Stimulated activated naive CD8-positive, alpha-beta T cell treated with anti-CD3 and anti-CD28 coated beads, Interleukin-15, amount 100 ng/mL, for 72 hours (primary cell): ENCODE data around the gene C2CD4C.
A peak's percentile ranks its signal among the peaks of the same experiment; 100 is the strongest.
"Not testable (repeated sequence)": the region's sequence is repeated elsewhere in the genome, so short reads cannot be mapped to it uniquely, and the experiment has no call there.

Source experiments
- ATAC-seq: fragments of 150-1000 bp; cut with Tn5 transposase; 2 replicates; pipeline ENCODE4 v1.10.0; 2021; ENCODE audit warnings: mild to moderate bottlenecking, moderate library complexity
- DNase-seq, 2 donors: peaks; one replicate each; pipeline ENCODE4 v3.0.0; 2021 to 2022
- H3K27ac Mint-ChIP-seq, 2 donors: one replicate each; pipeline ENCODE4 v1.8.0; 2022; ENCODE audit warnings: mild to moderate bottlenecking in 2 of 2, mixed read lengths in 2 of 2, moderate library complexity in 2 of 2
- H3K27me3 Mint-ChIP-seq: one replicate; pipeline ENCODE4 v1.8.0; 2022; ENCODE audit warnings: mixed read lengths
- H3K4me1 Mint-ChIP-seq: one replicate; pipeline ENCODE4 v1.8.0; 2022; ENCODE audit warnings: mild to moderate bottlenecking, mixed read lengths
- H3K4me3 Mint-ChIP-seq, 2 donors: one replicate each; pipeline ENCODE4 v1.8.0; 2022; ENCODE audit warnings: mild to moderate bottlenecking in 2 of 2, mixed read lengths in 2 of 2, moderate library complexity in 1 of 2
- H3K9me3 Mint-ChIP-seq, 2 donors: one replicate each; pipeline ENCODE4 v1.8.0; 2022; ENCODE audit warnings: mixed read lengths in 2 of 2

C2CD4C gene

DNA sequence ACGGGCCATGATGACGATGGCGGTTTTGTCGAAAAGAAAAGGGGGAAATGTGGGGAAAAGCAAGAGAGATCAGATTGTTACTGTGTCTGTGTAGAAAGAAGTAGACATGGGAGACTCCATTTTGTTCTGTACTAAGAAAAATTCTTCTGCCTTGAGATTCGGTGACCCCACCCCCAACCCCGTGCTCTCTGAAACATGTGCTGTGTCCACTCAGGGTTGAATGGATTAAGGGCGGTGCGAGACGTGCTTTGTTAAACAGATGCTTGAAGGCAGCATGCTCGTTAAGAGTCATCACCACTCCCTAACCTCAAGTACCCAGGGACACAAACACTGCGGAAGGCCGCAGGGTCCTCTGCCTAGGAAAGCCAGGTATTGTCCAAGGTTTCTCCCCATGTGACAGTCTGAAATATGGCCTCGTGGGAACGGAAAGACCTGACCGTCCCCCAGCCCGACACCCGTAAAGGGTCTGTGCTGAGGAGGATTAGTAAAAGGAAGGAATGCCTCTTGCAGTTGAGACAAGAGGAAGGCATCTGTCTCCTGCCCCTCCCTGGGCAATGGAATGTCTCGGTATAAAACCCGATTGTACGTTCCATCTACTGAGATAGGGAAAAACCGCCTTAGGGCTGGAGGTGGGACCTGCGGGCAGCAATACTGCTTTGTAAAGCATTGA, 22.2 kb downstream of the C2CD4C start:
- DNase-seq, H3K4me3 Mint-ChIP-seq, ATAC-seq, H3K9me3 Mint-ChIP-seq, H3K27ac Mint-ChIP-seq: not testable (repeated sequence)
- H3K27me3 Mint-ChIP-seq: peaks cover 65% of the 10 kb centered on the region
- peaks cover 24% of the 10 kb centered on the region for H3K4me1 Mint-ChIP-seq

- H3K27ac Mint-ChIP-seq, H3K9me3 Mint-ChIP-seq, H3K4me3 Mint-ChIP-seq, ATAC-seq, DNase-seq: not testable (repeated sequence)
- Mint-ChIP-seq H3K27me3 (peaks cover 65% of the 10 kb centered on the region), H3K4me1 (peaks cover 24% of the 10 kb centered on the region)
Measured at GRCh38 chr19:386189-386588, 22.8 kb downstream of the C2CD4C start.

- no peaks in the 10 kb centered on the region for H3K9me3 Mint-ChIP-seq
- ATAC-seq (no peak), DNase-seq (no peak)
- H3K4me3 Mint-ChIP-seq: no peak overlapping the region
- H3K27me3 Mint-ChIP-seq: peaks cover 71% of the 10 kb centered on the region
- H3K4me1 Mint-ChIP-seq: peaks cover 24% of the 10 kb centered on the region
- no peak overlapping the region for H3K27ac Mint-ChIP-seq
Measured at GRCh38 chr19:384799-385169, 24.2 kb downstream of the C2CD4C start.

GRCh38 chr19:383922-384798, 24.8 kb downstream of the C2CD4C start:
- Mint-ChIP-seq H3K9me3 (no peaks in the 10 kb centered on the region), H3K4me1 (peaks cover 24% of the 10 kb centered on the region), H3K27ac (peak overlapping the region in 1 of 2 donors; percentile 88), H3K27me3 (peaks cover 74% of the 10 kb centered on the region), H3K4me3 (peak overlapping the region; percentile 33 to 63)
- DNase-seq (no peak), ATAC-seq (no peak)

GRCh38 chr19:383040-383439, 25.9 kb downstream of the C2CD4C start:
- H3K4me3 Mint-ChIP-seq: peak overlapping the region; percentile 61 to 63
- peaks cover 24% of the 10 kb centered on the region for H3K4me1 Mint-ChIP-seq
- no peak overlapping the region for H3K27ac Mint-ChIP-seq
- no peak for ATAC-seq
- DNase-seq: no peak
- peaks cover 70% of the 10 kb centered on the region for H3K27me3 Mint-ChIP-seq
- H3K9me3 Mint-ChIP-seq: no peaks in the 10 kb centered on the region

DNA sequence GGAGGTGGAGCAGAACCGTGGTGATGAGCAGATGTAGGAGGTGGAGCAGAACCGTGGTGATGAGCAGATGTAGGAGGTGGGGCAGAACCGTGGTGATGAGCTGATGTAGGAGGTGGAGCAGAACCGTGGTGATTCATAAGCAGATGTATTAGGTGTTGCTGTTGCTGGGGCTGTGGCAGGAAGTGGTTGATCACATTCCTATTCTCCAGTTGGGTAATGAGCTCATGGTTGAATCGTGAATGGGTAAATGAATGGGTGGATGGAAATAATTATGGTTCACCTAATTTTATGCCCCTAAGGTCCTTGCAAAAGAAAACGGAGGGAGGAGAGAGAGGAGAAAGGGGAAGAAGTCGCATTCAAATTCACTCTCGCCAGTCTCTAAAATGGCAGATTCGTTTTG, 26.4 kb downstream of the C2CD4C start:
- Mint-ChIP-seq H3K4me1 (peaks cover 29% of the 10 kb centered on the region), H3K4me3 (peak overlapping the region; percentile 43 to 61), H3K27ac (peak overlapping the region in 1 of 2 donors; percentile 1), H3K27me3 (peaks cover 70% of the 10 kb centered on the region)
- ATAC-seq (peak; percentile 93), DNase-seq (peak in 1 of 2 donors; percentile 59)
- not testable (repeated sequence) for H3K9me3 Mint-ChIP-seq

DNA sequence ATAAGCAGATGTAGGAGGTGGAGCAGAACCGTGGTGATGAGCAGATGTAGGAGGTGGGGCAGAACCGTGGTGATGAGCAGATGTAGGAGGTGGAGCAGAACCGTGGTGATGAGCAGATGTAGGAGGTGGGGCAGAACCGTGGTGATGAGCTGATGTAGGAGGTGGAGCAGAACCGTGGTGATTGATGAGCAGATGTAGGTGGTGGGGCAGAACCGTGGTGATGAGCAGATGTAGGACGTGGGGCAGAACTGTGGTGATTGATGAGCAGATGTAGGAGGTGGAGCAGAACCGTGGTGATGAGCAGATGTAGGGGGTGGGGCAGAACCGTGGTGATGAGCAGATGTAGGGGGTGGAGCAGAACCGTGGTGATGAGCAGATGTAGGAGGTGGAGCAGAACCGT, 27.0 kb downstream of the C2CD4C start:
- not testable (repeated sequence) for H3K27ac Mint-ChIP-seq, DNase-seq

GRCh38 chr19:380618-381219, 28.2 kb downstream of the C2CD4C start:
- H3K9me3 Mint-ChIP-seq, H3K4me3 Mint-ChIP-seq, H3K27ac Mint-ChIP-seq, DNase-seq, ATAC-seq: not testable (repeated sequence)
- H3K27me3 Mint-ChIP-seq: peaks cover 62% of the 10 kb centered on the region
- peaks cover 29% of the 10 kb centered on the region for H3K4me1 Mint-ChIP-seq

More for the DNA sequence above, 27.0 kb downstream of the C2CD4C start:
- not testable (repeated sequence) for ATAC-seq, H3K9me3 Mint-ChIP-seq
- Mint-ChIP-seq H3K4me1 (peaks cover 29% of the 10 kb centered on the region), H3K4me3 (peak overlapping the region in 1 of 2 donors; percentile 24), H3K27me3 (peaks cover 66% of the 10 kb centered on the region)

- Mint-ChIP-seq H3K4me3 (no peak overlapping the region), H3K27ac (no peak overlapping the region), H3K4me1 (peaks cover 29% of the 10 kb centered on the region), H3K27me3 (peaks cover 57% of the 10 kb centered on the region), H3K9me3 (no peaks in the 10 kb centered on the region)
- DNase-seq (no peak), ATAC-seq (no peak)
Measured at GRCh38 chr19:379796-380195, 29.2 kb downstream of the C2CD4C start.

DNA sequence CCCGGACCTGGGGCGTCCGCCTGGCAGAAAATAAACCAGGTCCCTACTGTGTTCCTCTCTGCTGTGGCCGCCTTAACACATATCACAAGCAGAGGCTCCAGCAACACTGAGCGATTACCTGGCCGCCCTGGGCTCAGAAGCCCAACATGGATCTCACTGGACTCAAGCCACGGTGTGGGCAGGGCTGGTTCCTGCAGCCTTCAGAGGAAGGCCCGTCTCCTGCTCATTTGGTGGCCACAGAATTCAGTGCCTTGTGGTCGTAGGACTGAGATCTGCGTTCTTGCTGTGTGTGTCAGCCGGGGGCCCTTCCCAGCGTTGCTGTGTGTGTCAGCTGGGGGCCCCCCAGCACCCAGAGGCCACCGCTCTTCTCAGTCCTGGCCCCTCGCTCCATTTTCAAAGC, 30.2 kb downstream of the C2CD4C start:
- no peak for DNase-seq

GRCh38 chr19:377801-378581, 31.0 kb downstream of the C2CD4C start:
- DNase-seq: no peak
- no peaks in the 10 kb centered on the region for H3K9me3 Mint-ChIP-seq
- ATAC-seq: no peak

More for the DNA sequence above, 30.2 kb downstream of the C2CD4C start:
- Mint-ChIP-seq H3K27ac (no peak overlapping the region), H3K9me3 (no peaks in the 10 kb centered on the region), H3K4me1 (peaks cover 19% of the 10 kb centered on the region), H3K27me3 (peaks cover 52% of the 10 kb centered on the region), H3K4me3 (no peak overlapping the region)
- no peak for ATAC-seq

GRCh38 chr19:376111-376470, 32.9 kb downstream of the C2CD4C start:
- Mint-ChIP-seq H3K4me3 (no peak overlapping the region), H3K4me1 (peaks cover 5% of the 10 kb centered on the region), H3K9me3 (no peaks in the 10 kb centered on the region), H3K27me3 (peaks cover 61% of the 10 kb centered on the region), H3K27ac (no peak overlapping the region)
- no peak for DNase-seq
- no peak for ATAC-seq

More at GRCh38 chr19:377801-378581, 31.0 kb downstream of the C2CD4C start:
- peaks cover 12% of the 10 kb centered on the region for H3K4me1 Mint-ChIP-seq
- H3K4me3 Mint-ChIP-seq: no peak overlapping the region
- H3K27me3 Mint-ChIP-seq: peaks cover 47% of the 10 kb centered on the region
- peak overlapping the region in 1 of 2 donors; percentile 90 for H3K27ac Mint-ChIP-seq

DNA sequence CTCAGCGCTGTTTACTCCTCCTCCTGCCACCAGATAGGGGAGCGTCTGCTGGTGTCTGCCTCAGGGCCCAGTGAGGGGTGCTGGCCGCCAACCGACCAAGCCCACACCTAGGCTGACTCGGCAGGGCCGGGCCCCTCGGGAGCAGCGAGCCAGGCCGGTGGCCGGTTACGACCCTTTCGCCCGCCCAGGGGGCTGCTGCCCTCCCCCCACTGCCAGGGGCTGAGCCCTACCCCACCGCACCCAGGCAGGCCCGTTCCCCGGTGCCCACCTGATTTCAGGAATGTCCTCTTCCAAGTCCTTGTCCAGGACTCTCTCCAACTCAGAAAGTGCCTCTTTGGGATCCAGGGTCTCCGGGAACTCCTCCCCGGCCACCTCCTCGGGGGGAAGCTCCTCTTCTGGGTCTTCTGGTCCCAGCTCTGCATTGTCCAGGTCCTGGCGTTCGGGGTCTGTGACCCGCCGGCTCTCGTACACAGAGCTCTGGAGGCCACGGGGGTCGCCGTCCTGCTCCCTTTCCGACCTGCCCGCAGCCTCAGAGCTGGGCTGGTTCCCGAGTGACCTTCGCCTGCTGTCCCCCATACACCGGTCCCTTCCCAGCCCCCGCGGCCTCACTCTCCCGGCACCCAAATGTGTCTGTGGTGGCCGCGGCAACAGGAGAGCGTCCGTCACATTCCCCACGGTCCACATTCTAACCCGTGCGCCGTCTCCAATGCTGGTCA, 33.4 kb downstream of the C2CD4C start:
- DNase-seq (no peak), ATAC-seq (no peak)
- Mint-ChIP-seq H3K9me3 (no peaks in the 10 kb centered on the region), H3K4me3 (no peak overlapping the region), H3K4me1 (peaks cover 5% of the 10 kb centered on the region), H3K27me3 (peaks cover 62% of the 10 kb centered on the region), H3K27ac (no peak overlapping the region)

GRCh38 chr19:374886-375235, 34.1 kb downstream of the C2CD4C start:
- ATAC-seq (no peak), DNase-seq (peak in 1 of 2 donors; percentile 7)
- Mint-ChIP-seq H3K4me1 (peaks cover 5% of the 10 kb centered on the region), H3K27ac (no peak overlapping the region), H3K27me3 (peaks cover 58% of the 10 kb centered on the region), H3K4me3 (no peak overlapping the region), H3K9me3 (no peaks in the 10 kb centered on the region)
